Loucy (cell line): ENCODE results near the gene CRAT.

ENCODE experiments used
- CTCF ChIP-seq: fragments of 200-600 bp; sonication (generic); conservative IDR thresholded peaks from 2 replicates; pipeline ENCODE4 v1.5.1; 2014; ENCODE audit warnings: mild to moderate bottlenecking, antibody characterized with exemption, low read length
- EZH2phosphoT487 ChIP-seq: fragments of 200-600 bp; IDR thresholded peaks from 2 replicates; pipeline ENCODE4 v1.6.1; 2018; ENCODE audit warnings: antibody characterized with exemption, mild to moderate bottlenecking, moderate library complexity, borderline replicate concordance

- no peak for TF ChIP-seq CTCF
- no peak for TF ChIP-seq EZH2phosphoT487
Observed at GRCh38 chr9:129130791-129131190, 20.2 kb upstream of the CRAT start.
